GM20000 (cell line): Measurements from ENCODE around the gene GSDME.

Experiments
- DNase-seq: peaks from one replicate; pipeline ENCODE4 v3.0.0; 2012; ENCODE audit warnings: low spot score
- TF ChIP-seq, protein P1 (sequence below): IDR thresholded peaks from 2 replicates; pipeline ENCODE4 v1.5.1; 2012; ENCODE audit warnings: mild to moderate bottlenecking, control low read depth; ENCODE audit errors: extremely low read depth, missing control alignments

GSDME gene

DNA sequence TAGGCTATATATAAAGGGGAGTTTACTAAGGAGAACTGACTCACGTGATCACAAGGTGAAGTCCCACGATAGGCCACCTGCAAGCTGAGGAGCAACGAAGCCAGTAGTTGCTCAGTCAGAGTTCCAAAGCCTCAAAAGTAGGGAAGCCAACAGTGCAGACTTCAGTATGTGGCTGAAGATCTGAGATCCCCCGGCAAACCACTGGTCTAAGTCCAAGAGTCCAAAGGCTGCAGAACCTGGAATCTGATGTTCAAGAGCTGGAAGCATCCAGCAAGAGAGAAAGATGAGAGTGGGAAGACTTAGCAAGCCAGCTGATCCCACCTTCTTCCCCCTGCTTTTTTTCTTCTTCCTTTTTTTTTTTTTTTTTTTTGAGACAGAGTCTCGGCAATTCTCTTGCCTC is 27.0 kb upstream of the GSDME start:
- TF ChIP-seq, protein P1, sequence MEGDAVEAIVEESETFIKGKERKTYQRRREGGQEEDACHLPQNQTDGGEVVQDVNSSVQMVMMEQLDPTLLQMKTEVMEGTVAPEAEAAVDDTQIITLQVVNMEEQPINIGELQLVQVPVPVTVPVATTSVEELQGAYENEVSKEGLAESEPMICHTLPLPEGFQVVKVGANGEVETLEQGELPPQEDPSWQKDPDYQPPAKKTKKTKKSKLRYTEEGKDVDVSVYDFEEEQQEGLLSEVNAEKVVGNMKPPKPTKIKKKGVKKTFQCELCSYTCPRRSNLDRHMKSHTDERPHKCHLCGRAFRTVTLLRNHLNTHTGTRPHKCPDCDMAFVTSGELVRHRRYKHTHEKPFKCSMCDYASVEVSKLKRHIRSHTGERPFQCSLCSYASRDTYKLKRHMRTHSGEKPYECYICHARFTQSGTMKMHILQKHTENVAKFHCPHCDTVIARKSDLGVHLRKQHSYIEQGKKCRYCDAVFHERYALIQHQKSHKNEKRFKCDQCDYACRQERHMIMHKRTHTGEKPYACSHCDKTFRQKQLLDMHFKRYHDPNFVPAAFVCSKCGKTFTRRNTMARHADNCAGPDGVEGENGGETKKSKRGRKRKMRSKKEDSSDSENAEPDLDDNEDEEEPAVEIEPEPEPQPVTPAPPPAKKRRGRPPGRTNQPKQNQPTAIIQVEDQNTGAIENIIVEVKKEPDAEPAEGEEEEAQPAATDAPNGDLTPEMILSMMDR, result no peak
- no peak for DNase-seq

GRCh38 chr7:24783698-24784097 is 26.4 kb upstream of the GSDME start:
- no peak for DNase-seq
- TF ChIP-seq, protein P1, result no peak

GRCh38 chr7:24781106-24781505 is 23.8 kb upstream of the GSDME start:
- DNase-seq, result no peak
- TF ChIP-seq, protein P1, result no peak

- no peak for DNase-seq
- TF ChIP-seq, protein P1, result no peak
Measured at GRCh38 chr7:24779283-24779655, 22.0 kb upstream of the GSDME start.

DNA sequence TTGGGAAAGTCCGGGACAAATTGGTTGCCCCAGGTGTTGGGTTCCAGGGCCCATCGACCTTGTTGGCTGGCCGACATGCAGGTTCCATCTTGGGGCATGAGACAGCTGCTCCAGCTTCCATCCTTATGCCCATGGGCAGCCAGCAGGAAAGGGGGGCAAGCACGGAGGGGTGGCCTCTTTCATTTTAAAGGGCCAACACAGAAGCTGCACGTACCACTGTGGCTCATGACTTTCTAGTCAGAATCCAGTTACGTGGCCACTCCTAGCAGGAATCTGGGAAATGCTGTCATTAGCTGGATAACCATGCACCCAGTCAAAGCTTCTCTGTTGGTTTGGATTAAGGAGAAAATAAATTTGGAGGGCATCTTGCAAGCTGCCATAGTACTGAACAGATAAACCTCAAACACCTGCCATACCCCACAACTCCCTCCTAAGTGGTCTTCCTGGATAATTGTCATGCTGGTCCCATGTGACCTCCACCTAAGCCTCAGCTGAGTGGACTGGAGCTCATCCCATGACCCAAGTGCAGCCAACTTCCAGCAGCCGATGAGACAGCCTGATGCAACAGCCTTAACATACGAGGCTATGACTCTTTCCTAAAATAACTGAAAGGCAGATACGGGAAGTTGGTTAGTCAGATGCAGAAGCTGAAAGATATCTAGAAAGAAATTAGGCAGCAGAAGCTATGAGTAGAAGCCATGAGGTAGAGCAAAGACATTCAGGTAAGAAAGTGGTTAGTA is 21.4 kb upstream of the GSDME start:
- TF ChIP-seq, protein P1, result no peak
- peak; percentile 36 for DNase-seq

- no peak for DNase-seq
- TF ChIP-seq, protein P1, result no peak
Measured at GRCh38 chr7:24777806-24778205, 20.5 kb upstream of the GSDME start.

GRCh38 chr7:24773646-24774045 is 16.4 kb upstream of the GSDME start:
- no peak for DNase-seq
- TF ChIP-seq, protein P1, result no peak
